ENCODE data around the gene NEURL1.
"Not testable (repeated sequence)": the region's sequence is repeated elsewhere in the genome, so short reads cannot be mapped to it uniquely, and the experiment has no call there.

Gene NEURL1

GRCh38 chr10:103590060-103590459 lies 96.6 kb downstream of the NEURL1 start:
- no peak for DNase-seq

GRCh38 chr10:103590744-103591291 lies 97.3 kb downstream of the NEURL1 start:
- DNase-seq, result no peak

GRCh38 chr10:103592186-103593021 lies 98.9 kb downstream of the NEURL1 start:
- no peak for DNase-seq

GRCh38 chr10:103593022-103593570 lies 99.6 kb downstream of the NEURL1 start:
- no peak for DNase-seq

GRCh38 chr10:103595933-103596726 lies 102.6 kb downstream of the NEURL1 start:
- DNase-seq, result no peak

GRCh38 chr10:103597003-103597402 lies 103.5 kb downstream of the NEURL1 start:
- no peak for DNase-seq

- peak; percentile 17 for DNase-seq
Observed at GRCh38 chr10:103598654-103599115, 105.2 kb downstream of the NEURL1 start.

GRCh38 chr10:103599211-103599610 lies 105.7 kb downstream of the NEURL1 start:
- DNase-seq, result no peak

- no peak for DNase-seq
Observed at GRCh38 chr10:103599907-103600306, 106.4 kb downstream of the NEURL1 start.

- DNase-seq, result no peak
Observed at GRCh38 chr10:103600325-103600724, 106.8 kb downstream of the NEURL1 start.

- DNase-seq, result no peak
Observed at GRCh38 chr10:103600956-103601569, 107.6 kb downstream of the NEURL1 start.

- no peak for DNase-seq
Observed at GRCh38 chr10:103602028-103602851, 108.7 kb downstream of the NEURL1 start.

- DNase-seq, result no peak
Observed at GRCh38 chr10:103602852-103603155, 109.3 kb downstream of the NEURL1 start.

- no peak for DNase-seq
Observed at GRCh38 chr10:103603382-103603781, 109.9 kb downstream of the NEURL1 start.

- DNase-seq, result no peak
Observed at GRCh38 chr10:103605359-103606096, 112.0 kb downstream of the NEURL1 start.

GRCh38 chr10:103606097-103606438 lies 112.6 kb downstream of the NEURL1 start:
- not testable (repeated sequence) for DNase-seq

GRCh38 chr10:103607051-103607450 lies 113.5 kb downstream of the NEURL1 start:
- DNase-seq, result not testable (repeated sequence)

GRCh38 chr10:103608056-103608455 lies 114.6 kb downstream of the NEURL1 start:
- not testable (repeated sequence) for DNase-seq

GRCh38 chr10:103609231-103610082 lies 116.0 kb downstream of the NEURL1 start:
- no peak for DNase-seq

GRCh38 chr10:103610083-103610472 lies 116.6 kb downstream of the NEURL1 start:
- DNase-seq, result no peak

Measured in amniotic stem cell (primary cell).